ENCODE results near the gene CCDC28B. TPM values are rescaled to one million over a fixed set of nuclear protein-coding genes. Genes with fewer than 3 reads are reported as not detected.

CCDC28B gene
- polyA plus RNA-seq, 1 of the 3 experiments (the other 2 are of a cell fraction), result 26.3 TPM

- no peak overlapping the region for H3K27ac ChIP-seq (ENCODE audit: low read depth in 2 of 2, low read length in 1 of 2)
- H3K9ac ChIP-seq, result no peak overlapping the region
- H3F3A ChIP-seq (replicated peaks; ENCODE audit: insufficient read depth), result peaks cover 33% of the 10 kb centered on the region
- H4K20me1 ChIP-seq (ENCODE audit: insufficient read depth), result no peaks in the 10 kb centered on the region
- POLR2A ChIA-PET, result interaction anchor here (0.6 to 1.5 kb wide), 2 partner anchors 10 to 37 kb away, joined by 3 to 5 read pairs; no protein-coding TSS in a partner anchor
- no peak for TF ChIP-seq YY1 (IDR thresholded peaks at IDR 0.05; ENCODE audit: low read depth)
- no peak for TF ChIP-seq TAF1 (IDR thresholded peaks at IDR 0.05; ENCODE audit: borderline replicate concordance, low read depth, low read length)
- no peak for TF ChIP-seq SMC3 (IDR thresholded peaks at IDR 0.05; ENCODE audit: low read depth, low read length)
- no peak for TF ChIP-seq USF1 (IDR thresholded peaks at IDR 0.05; ENCODE audit: borderline replicate concordance, low read depth)
- TF ChIP-seq CTCF (IDR thresholded peaks at IDR 0.05), result no peak
- TF ChIP-seq TEAD4 (IDR thresholded peaks at IDR 0.05; ENCODE audit: borderline replicate concordance, insufficient read depth), result no peak
- TF ChIP-seq GATA2 (CRISPR knock-in tag; IDR thresholded peaks at IDR 0.05), result no peak
- no peak for TF ChIP-seq REST (IDR thresholded peaks at IDR 0.05; ENCODE audit: low read depth, low read length)
- TF ChIP-seq FOXJ3 (CRISPR knock-in tag; IDR thresholded peaks at IDR 0.05), result no peak
- no peaks in the 10 kb centered on the region for H3K27me3 ChIP-seq (ENCODE audit: insufficient read depth)
- H3K9me2 ChIP-seq, result no peaks in the 10 kb centered on the region
- CTCF ChIA-PET, result interaction anchor here (1.4 to 3.7 kb wide), 7 partner anchors 9 to 53 kb away, joined by 4 to 24 read pairs (median 10); partner anchors contain the start of genes EIF3I, FAM167B, HDAC1 and TMEM234
- WGBS (ENCODE audit: low lambda C conversion rate), result 90% methylated on average over 4 of the region's 4 CpGs
- no peak overlapping the region for H3K4me2 ChIP-seq
- no peak overlapping the region for H3K4me3 ChIP-seq (ENCODE audit: low read depth in 2 of 2, low read length in 1 of 2)
- no peaks in the 10 kb centered on the region for H3K79me2 ChIP-seq (ENCODE audit: insufficient read depth)
- H3K9me3 ChIP-seq, result no peaks in the 10 kb centered on the region
- no peaks in the 10 kb centered on the region for H3K36me3 ChIP-seq (replicated peaks in 1 of 2; ENCODE audit: control insufficient read depth in 1 of 2, insufficient read depth in 2 of 2, low read length in 1 of 2)
- H3K4me1 ChIP-seq (ENCODE audit: control insufficient read depth in 1 of 2, insufficient read depth in 2 of 2, low read depth in 1 of 2, low read length in 1 of 2), result peaks cover 12 to 13% of the 10 kb centered on the region in 2 experiments; a peak in 2 of 4 replicates
- DNase-seq, result no peak
- no peak overlapping the region for H2AFZ ChIP-seq (ENCODE audit: low read depth)
These were observed 38.9 kb downstream of the CCDC28B start for GRCh38 chr1:32239337-32239736.

GRCh38 chr1:32239790-32240139, 39.4 kb downstream of the CCDC28B start:
- 99% methylated on average over 10 of the region's 20 CpGs for WGBS (ENCODE audit: low lambda C conversion rate)
- Histone ChIP-seq H3F3A (replicated peaks; ENCODE audit: insufficient read depth) (peaks cover 33% of the 10 kb centered on the region), H3K4me1 (ENCODE audit: control insufficient read depth in 1 of 2, insufficient read depth in 2 of 2, low read depth in 1 of 2, low read length in 1 of 2) (peaks cover 12 to 13% of the 10 kb centered on the region in 2 experiments; a peak in 2 of 4 replicates), H3K4me3 (ENCODE audit: low read depth in 2 of 2, low read length in 1 of 2) (peak overlapping the region in 1 of 2 experiments; percentile 51; a peak in 2 of 4 replicates), H3K36me3 (replicated peaks in 1 of 2; ENCODE audit: control insufficient read depth in 1 of 2, insufficient read depth in 2 of 2, low read length in 1 of 2) (no peaks in the 10 kb centered on the region), H4K20me1 (ENCODE audit: insufficient read depth) (no peaks in the 10 kb centered on the region), H3K9me3 (no peaks in the 10 kb centered on the region), H2AFZ (ENCODE audit: low read depth) (no peak overlapping the region), H3K9me2 (no peaks in the 10 kb centered on the region), H3K27me3 (ENCODE audit: insufficient read depth) (no peaks in the 10 kb centered on the region), H3K27ac (ENCODE audit: low read depth in 2 of 2, low read length in 1 of 2) (no peak overlapping the region), H3K4me2 (0 out of 2 replicates have a peak overlapping the region, but pooled peaks have one; percentile 83), H3K79me2 (ENCODE audit: insufficient read depth) (no peaks in the 10 kb centered on the region), H3K9ac (no peak overlapping the region)
- no peak for DNase-seq
- POLR2A ChIA-PET, result interaction anchor here (0.6 to 2.1 kb wide), 5 partner anchors 11 to 96 kb away, joined by 4 to 14 read pairs (median 5); partner anchors contain the start of gene MARCKSL1
- TF ChIP-seq ZBTB33 (IDR thresholded peaks at IDR 0.05; ENCODE audit: borderline replicate concordance, low read depth) (no peak), SIN3A (IDR thresholded peaks at IDR 0.05; ENCODE audit: borderline replicate concordance, low read depth, low read length) (no peak), CHD2 (IDR thresholded peaks at IDR 0.05; ENCODE audit: low read length, partially characterized antibody) (no peak), FOXJ3 (CRISPR knock-in tag; IDR thresholded peaks at IDR 0.05) (no peak), YY1 (IDR thresholded peaks at IDR 0.05; ENCODE audit: low read depth) (no peak), NRF1 (IDR thresholded peaks at IDR 0.05; ENCODE audit: low read depth, low read length) (no peak), GABPA (IDR thresholded peaks at IDR 0.05; ENCODE audit: low read depth) (no peak)
- CTCF ChIA-PET, result interaction anchor here (1.0 to 3.7 kb wide), 9 partner anchors 8 to 97 kb away, joined by 3 to 24 read pairs (median 5); partner anchors contain the start of genes EIF3I, FAM167B, HDAC1 and MARCKSL1

Data from SK-N-SH (cell line).